Natural killer cell treated with Interleukin-12 subunit alpha and Interleukin-12 subunit beta and Interleukin-15 and Interleukin-18, amount 100 ng/mL, for 72 hours (primary cell): Measurements from ENCODE around the gene RIC3. TPM values are rescaled to one million over a fixed set of nuclear protein-coding genes. Genes with fewer than 3 reads are reported as not detected.

ENCODE experiments used
- ATAC-seq, 2 donors: fragments of 150-1000 bp; cut with Tn5 transposase in 1 of 2; sonication (Bioruptor Pico), chemical (Tn5 transposase) in 1 of 2; 2 replicates each; pipeline ENCODE4 v1.10.0; 2021
- DNase-seq: peaks from one replicate; pipeline ENCODE4 v3.0.0; 2022; ENCODE audit warnings: low spot score
- H3K27ac Mint-ChIP-seq, 2 donors: 1 replicate in 1 of 2; 2 replicates in 1 of 2; pipeline ENCODE4 v1.8.0; 2022; ENCODE audit warnings: mixed read lengths in 2 of 2, mild to moderate bottlenecking in 1 of 2, moderate library complexity in 1 of 2
- H3K27me3 Mint-ChIP-seq, 2 donors: 1 replicate in 1 of 2; 2 replicates in 1 of 2; pipeline ENCODE4 v1.8.0; 2022; ENCODE audit warnings: mixed read lengths in 2 of 2
- H3K36me3 Mint-ChIP-seq: one replicate; pipeline ENCODE4 v1.8.0; 2022; ENCODE audit warnings: mixed read lengths
- H3K4me1 Mint-ChIP-seq, 2 donors: 1 replicate in 1 of 2; 2 replicates in 1 of 2; pipeline ENCODE4 v1.8.0; 2022; ENCODE audit warnings: low read depth in 2 of 2, mixed read lengths in 2 of 2, mild to moderate bottlenecking in 1 of 2
- H3K4me3 Mint-ChIP-seq: one replicate; pipeline ENCODE4 v1.8.0; 2022; ENCODE audit warnings: mixed read lengths
- H3K9me3 Mint-ChIP-seq: 2 replicates; pipeline ENCODE4 v1.8.0; 2022; ENCODE audit warnings: mixed read lengths
- total RNA-seq, 2 donors: library from RNA; stranded (reverse); gene quantifications; one replicate each; pipeline ENCODE4 v1.2.3, GENCODE V29; 2022

RIC3 gene, protein sequence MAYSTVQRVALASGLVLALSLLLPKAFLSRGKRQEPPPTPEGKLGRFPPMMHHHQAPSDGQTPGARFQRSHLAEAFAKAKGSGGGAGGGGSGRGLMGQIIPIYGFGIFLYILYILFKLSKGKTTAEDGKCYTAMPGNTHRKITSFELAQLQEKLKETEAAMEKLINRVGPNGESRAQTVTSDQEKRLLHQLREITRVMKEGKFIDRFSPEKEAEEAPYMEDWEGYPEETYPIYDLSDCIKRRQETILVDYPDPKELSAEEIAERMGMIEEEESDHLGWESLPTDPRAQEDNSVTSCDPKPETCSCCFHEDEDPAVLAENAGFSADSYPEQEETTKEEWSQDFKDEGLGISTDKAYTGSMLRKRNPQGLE
- 1 to 10 TPM; 1.4 to 4.3 TPM for total RNA-seq

DNA sequence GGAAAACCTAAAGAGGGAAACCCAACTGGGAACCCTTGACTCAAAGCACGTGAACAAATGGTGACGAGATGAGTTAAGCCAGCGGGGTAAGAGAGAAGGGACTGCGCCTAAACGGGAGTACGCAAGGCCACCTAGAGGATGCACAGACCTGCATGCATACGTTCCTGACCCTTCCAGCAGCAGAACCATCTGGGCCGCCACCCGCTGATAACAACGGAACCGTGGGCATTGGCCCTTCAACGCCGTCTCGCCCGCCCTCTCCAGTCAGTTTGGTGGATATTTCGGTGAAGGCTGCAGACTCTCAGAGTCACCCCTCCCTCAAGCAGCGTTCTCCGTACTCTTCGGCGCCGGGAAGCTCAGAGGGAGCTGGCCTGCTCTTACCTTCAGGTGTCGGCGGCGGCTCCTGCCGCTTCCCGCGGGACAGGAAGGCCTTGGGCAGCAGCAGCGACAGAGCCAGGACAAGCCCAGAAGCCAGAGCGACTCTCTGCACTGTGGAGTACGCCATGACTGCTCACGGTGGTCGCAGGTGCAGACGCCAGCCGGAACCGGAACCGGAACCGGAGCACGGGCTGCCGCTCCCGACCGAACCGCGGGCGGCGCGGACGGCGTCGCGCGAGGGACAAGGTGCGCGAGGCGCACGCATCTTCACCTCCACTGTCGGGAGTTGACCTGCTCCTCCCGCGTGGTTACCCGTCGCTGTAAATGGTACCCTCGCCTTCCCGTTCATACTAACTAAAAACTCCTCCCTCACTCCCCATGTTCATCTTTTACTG, at the start of gene RIC3:
Gene RIC3, minus strand, starts transcription at position 541 of the 773 bp plus-strand sequence. Its CDS starts 36 bp downstream, at position 505.
- Mint-ChIP-seq H3K27me3 (peaks cover 38 to 75% of the 10 kb centered on the region in 2 donors), H3K9me3 (peaks cover 8% of the 10 kb centered on the region), H3K4me3 (peak within 1 kb of the TSS; percentile 64), H3K27ac (no peak within 1 kb of the TSS), H3K4me1 (peaks cover 13 to 15% of the 10 kb centered on the region in 2 donors), H3K36me3 (peaks cover 18% of the 10 kb centered on the region)
- ATAC-seq (peak; percentile 45 to 62), DNase-seq (no peak)

DNA sequence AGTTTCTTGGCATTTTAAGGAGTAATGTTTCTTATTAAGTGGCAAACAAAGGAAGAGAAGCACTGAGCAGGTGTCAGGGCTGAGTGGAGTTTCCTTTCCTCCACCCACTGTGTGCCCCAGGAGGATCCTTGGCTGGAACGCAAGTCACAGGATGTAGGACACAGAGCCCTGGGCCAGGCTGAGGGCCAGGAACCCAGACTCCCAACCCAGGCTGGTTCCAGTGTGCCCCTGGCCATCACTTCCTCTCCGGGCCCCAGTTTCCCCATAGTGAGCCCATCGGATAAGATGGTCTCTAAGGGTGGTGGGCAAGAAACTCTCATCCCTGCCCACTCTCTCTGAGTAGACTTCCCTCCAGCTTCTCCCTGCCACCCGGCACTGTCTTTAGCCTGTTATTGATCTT, 49.6 kb upstream of the RIC3 start:
- peaks cover 4 to 10% of the 10 kb centered on the region in 2 donors for H3K4me1 Mint-ChIP-seq
- no peaks in the 10 kb centered on the region for H3K36me3 Mint-ChIP-seq
- no peaks in the 10 kb centered on the region for H3K9me3 Mint-ChIP-seq
- H3K4me3 Mint-ChIP-seq, result no peak overlapping the region
- DNase-seq (no peak), ATAC-seq (no peak)
- peaks cover 25 to 31% of the 10 kb centered on the region in 2 donors for H3K27me3 Mint-ChIP-seq
- H3K27ac Mint-ChIP-seq, result no peak overlapping the region

DNA sequence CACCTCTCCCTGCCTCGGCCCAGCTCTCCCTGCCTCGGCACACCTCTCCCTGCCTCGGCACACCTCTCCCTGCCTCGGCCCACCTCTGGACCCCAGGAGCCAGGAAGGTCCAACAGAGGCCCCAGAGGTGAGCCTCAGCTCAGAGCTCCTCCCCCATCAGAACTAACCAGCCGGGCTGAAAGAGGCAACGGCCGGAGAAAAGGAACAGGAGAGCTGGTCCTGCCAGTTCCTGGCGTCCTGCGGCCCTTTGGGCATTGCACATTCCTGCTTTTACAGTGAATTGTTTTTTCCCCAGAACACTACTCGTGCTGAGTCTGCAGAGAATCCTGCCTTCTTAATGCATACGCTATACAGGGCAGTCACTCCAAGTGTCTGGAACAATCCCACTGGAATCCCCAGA, 49.1 kb upstream of the RIC3 start:
- Mint-ChIP-seq H3K9me3 (no peaks in the 10 kb centered on the region), H3K27me3 (peaks cover 22 to 30% of the 10 kb centered on the region in 2 donors), H3K36me3 (no peaks in the 10 kb centered on the region), H3K4me3 (no peak overlapping the region), H3K27ac (no peak overlapping the region), H3K4me1 (peaks cover 0 to 5% of the 10 kb centered on the region in 2 donors)
- no peak for ATAC-seq
- DNase-seq, result no peak

DNA sequence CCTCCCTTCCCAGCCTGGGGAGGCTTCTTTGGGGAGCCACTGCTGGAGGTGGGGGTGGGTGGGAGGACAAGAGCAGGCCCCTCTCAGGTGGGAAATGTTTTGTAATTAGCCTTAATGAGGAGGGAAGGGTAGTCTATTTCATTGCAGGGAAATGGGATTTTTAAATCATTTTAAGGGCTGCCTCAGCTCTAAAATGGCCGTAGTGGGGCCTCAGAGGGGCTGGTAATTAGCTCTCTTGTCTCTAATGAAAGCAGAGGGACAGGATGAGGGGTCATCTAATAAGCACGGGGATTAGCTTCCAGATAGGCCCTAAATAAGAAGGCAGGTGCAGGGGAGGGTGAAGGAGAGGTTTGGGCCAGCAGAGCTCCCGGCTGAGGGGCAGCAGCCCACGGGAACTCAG, 48.3 kb upstream of the RIC3 start:
- H3K4me1 Mint-ChIP-seq, result no peaks in the 10 kb centered on the region
- no peak overlapping the region for H3K4me3 Mint-ChIP-seq
- ATAC-seq (no peak), DNase-seq (no peak)
- H3K36me3 Mint-ChIP-seq, result no peaks in the 10 kb centered on the region
- H3K27me3 Mint-ChIP-seq, result peaks cover 22 to 30% of the 10 kb centered on the region in 2 donors
- no peaks in the 10 kb centered on the region for H3K9me3 Mint-ChIP-seq
- H3K27ac Mint-ChIP-seq, result no peak overlapping the region

DNA sequence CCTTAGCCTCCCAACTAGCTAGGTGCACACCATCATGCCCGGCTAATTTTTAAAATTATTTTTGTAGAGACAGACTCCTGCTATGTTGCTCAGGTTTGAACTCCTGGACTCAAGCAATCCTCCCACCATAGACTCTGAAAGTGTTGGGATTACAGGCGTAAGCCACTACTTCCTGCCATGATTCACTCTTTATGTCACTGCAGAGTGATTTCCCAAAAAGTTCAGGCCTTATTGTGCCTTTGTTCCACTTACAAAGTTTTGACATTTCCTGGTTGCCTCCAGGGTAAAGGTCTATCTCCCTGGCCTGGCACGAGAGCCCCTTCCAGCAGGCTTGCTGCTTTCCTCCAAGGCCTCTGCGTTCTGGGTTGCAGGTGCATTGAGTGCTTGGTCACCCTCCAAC, 44.6 kb upstream of the RIC3 start:
- Mint-ChIP-seq H3K27ac (no peak overlapping the region), H3K4me1 (no peaks in the 10 kb centered on the region), H3K9me3 (no peaks in the 10 kb centered on the region), H3K4me3 (no peak overlapping the region), H3K36me3 (no peaks in the 10 kb centered on the region), H3K27me3 (peaks cover 20 to 32% of the 10 kb centered on the region in 2 donors)
- DNase-seq, result no peak
- ATAC-seq, result no peak

DNA sequence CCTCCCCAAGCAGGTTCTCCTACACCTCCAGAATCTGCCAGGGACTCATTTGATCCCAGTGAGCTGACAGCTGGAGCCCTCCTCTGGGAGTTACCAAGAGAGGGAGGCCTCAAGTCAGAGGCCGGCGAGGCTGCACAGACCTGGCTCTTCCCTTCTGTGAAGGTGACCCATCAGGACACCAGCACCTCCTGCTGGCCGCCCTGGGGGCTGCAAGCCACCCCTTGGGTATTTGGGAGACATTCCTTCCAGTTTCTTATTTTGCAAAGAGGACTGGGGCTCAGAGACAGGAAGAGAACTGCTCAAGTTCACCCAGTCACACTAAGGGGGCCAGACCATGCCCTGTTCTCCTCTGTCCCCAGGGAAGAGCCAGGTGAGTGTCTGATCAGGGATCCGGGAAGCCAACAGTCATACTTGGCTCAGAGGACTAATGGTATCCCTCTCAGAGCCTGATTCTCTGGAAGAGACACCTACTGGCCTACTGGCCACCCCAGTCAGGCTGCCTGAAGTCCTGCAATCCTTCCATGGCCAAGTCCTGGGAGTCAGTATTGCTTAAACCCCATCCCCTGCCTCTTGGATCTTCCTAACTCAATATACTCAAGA, 40.5 kb upstream of the RIC3 start:
- no peaks in the 10 kb centered on the region for H3K36me3 Mint-ChIP-seq
- H3K9me3 Mint-ChIP-seq, result no peaks in the 10 kb centered on the region
- ATAC-seq (no peak), DNase-seq (no peak)
- no peak overlapping the region for H3K4me3 Mint-ChIP-seq
- H3K27me3 Mint-ChIP-seq, result peaks cover 29 to 37% of the 10 kb centered on the region in 2 donors
- peaks cover 0 to 3% of the 10 kb centered on the region in 2 donors for H3K4me1 Mint-ChIP-seq
- no peak overlapping the region for H3K27ac Mint-ChIP-seq

DNA sequence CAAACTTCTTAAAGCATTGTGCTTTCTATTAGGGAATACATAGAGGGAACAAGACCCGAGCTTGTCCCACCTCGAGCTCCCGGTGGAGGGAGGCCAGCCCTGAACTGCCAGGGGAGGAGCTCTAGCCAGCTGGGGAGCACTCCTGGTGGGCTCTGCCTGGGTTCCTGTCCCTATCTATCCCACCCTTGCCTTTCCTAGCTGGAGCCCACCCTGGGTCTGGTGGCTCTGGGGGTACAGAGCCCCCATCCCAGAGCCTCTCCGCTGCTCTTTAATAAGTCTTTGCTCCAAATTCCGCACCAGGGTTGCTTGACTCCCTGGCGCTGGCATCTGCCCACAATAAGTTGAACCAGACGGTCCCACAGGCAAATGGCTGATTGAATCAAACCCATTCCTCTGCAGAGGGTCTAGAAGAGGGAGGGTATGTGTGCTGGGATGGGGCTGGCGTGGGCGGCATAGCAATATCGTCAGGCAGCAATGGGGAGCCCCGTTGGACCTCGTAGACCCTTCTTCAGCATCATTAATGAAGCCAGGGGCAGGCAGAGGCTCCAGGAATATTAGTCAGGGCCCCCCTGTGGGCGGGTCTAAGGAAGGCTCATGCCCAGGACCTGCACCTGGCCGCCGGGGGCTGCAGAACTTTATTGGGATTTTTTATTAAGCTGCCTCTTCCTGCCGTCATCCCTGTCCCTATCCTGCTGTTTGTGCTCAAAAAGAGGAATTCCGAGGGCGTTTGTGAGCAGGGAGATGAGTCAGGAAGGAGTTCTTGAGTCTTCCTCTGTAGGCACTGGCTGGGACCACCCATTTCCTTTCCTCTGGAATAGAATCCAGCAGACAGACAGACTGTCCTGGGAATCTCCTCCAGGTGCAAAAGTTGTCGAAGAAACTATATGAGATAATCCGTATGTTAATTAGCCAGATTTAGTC, 38.5 kb upstream of the RIC3 start:
- Mint-ChIP-seq H3K4me3 (no peak overlapping the region), H3K27me3 (peaks cover 31 to 35% of the 10 kb centered on the region in 2 donors), H3K9me3 (no peaks in the 10 kb centered on the region), H3K4me1 (peaks cover 0 to 3% of the 10 kb centered on the region in 2 donors), H3K36me3 (no peaks in the 10 kb centered on the region), H3K27ac (no peak overlapping the region)
- no peak for ATAC-seq
- DNase-seq, result no peak

DNA sequence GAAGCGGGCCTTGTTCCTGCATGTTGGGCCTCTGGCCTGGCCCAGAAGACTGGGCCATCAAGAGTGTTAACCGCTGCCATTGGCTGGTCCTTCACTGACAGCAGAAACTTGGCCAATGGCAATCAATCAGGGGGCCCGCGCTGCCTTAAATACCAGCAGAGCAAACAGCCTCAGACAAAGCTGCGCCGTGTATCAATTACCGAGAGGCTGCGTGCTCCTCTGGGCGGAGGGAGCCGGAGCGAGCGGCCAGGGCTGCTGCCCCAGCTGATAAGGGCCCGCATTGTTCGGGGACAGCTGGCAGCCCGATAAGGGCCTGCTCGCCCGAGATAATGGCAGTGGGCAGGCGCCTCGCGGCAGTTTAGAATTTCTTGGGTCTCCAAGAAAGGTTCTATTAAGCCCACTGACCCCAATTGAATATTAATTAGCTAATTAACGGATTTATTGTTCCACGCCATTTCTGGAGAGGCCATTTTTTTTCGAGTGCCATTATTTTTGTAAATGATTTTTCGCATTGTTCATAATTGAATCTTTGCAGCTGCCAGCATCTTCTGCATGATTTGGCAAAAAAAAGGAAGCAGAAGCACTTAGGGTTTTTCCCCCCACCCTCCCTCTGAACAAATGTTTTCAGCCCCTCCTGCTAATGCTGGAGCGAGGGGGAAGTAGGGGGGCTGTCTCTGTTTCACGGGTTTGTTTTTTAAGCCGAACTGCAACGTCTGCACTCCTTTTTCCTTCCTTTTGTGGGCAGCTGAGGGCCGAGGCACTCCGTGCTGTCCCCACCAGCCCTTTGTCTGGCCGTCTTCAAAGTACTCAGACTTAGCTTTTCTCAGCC, 37.6 kb upstream of the RIC3 start:
- Mint-ChIP-seq H3K27me3 (peaks cover 31 to 40% of the 10 kb centered on the region in 2 donors), H3K4me3 (no peak overlapping the region), H3K27ac (no peak overlapping the region), H3K9me3 (no peaks in the 10 kb centered on the region), H3K4me1 (peaks cover 0 to 3% of the 10 kb centered on the region in 2 donors), H3K36me3 (no peaks in the 10 kb centered on the region)
- DNase-seq (no peak), ATAC-seq (no peak)

DNA sequence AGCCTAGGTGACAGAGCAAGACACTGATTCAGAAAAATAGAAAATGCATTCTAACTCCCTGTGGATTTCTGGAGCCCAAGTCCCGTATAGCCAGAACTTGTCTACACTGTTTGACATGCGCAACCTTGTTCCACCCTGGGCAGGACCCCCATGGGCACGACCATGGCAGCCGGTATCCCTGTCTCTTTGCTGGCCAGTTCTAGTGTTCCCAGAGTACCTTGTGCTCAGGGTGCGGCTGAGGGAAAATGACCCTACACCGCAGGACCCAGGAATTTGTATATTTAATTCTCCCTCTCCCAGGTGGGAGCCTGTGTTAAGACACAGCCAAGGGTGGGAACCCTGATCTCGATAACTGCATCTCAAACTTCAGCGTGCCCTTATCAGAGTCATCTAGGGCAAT, 36.7 kb upstream of the RIC3 start:
- H3K27me3 Mint-ChIP-seq, result peaks cover 28 to 34% of the 10 kb centered on the region in 2 donors
- peaks cover 0 to 3% of the 10 kb centered on the region in 2 donors for H3K4me1 Mint-ChIP-seq
- no peaks in the 10 kb centered on the region for H3K9me3 Mint-ChIP-seq
- ATAC-seq (no peak), DNase-seq (no peak)
- no peaks in the 10 kb centered on the region for H3K36me3 Mint-ChIP-seq
- H3K4me3 Mint-ChIP-seq, result no peak overlapping the region
- H3K27ac Mint-ChIP-seq, result no peak overlapping the region

DNA sequence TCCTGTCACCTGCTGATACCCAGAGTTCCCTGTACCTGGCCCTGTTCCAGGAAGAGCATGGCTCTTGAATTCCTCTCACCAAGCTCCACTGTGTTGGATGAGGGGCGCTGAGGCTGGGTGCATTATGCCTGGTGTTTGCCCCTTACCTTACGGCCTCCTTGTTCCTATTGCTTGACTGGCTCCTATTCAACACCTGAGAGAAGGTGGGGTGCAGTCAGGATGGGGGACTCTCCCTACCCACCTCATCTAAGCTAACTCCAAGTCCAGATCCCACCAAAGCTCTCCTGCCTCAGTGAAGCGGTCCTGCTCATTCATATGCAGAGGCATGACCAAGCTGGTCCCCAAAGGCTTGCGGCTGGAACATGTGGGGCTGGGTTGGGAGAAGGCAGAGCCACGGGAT, 35.8 kb upstream of the RIC3 start:
- no peak overlapping the region for H3K4me3 Mint-ChIP-seq
- H3K4me1 Mint-ChIP-seq, result peaks cover 0 to 3% of the 10 kb centered on the region in 2 donors
- DNase-seq, result no peak
- H3K27ac Mint-ChIP-seq, result no peak overlapping the region
- H3K27me3 Mint-ChIP-seq, result peaks cover 28 to 29% of the 10 kb centered on the region in 2 donors
- no peaks in the 10 kb centered on the region for H3K9me3 Mint-ChIP-seq
- H3K36me3 Mint-ChIP-seq, result no peaks in the 10 kb centered on the region
- no peak for ATAC-seq

DNA sequence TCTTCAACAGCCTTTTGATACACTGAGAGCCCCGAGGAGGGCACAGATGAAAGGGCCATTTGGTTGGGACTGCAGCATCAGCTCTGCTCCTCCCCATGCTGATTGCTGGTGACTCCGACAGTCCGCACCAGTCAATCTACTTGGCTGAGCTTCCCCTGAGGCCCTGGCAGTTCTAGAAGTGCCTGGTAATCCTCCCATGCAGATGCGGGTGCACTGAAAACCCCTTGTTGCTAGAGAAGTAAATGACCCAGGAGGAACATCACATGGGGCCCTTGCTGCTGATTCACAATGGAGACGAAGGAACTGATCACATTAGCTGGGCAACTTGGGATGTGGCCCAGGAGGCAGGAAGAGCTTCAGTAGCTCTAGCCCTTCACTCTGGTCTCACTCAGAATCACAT, 35.2 kb upstream of the RIC3 start:
- DNase-seq (no peak), ATAC-seq (no peak)
- Mint-ChIP-seq H3K4me3 (no peak overlapping the region), H3K36me3 (no peaks in the 10 kb centered on the region), H3K27me3 (peaks cover 26 to 28% of the 10 kb centered on the region in 2 donors), H3K4me1 (peaks cover 0 to 3% of the 10 kb centered on the region in 2 donors), H3K27ac (no peak overlapping the region), H3K9me3 (no peaks in the 10 kb centered on the region)

DNA sequence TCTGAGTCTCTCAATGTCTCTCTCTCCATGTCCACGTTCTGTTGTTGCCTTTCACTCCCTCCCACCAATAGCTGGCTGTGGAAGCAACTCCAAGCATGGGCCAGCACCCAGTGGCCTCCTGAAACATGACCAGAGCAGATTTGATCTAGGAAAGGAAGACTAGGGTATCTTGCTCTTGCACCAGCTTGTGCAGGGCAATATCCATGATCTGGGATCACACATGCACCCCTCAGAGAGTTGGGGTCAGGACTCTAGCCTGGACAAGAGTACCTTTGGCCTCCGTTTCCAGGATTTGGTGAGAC, 34.5 kb upstream of the RIC3 start:
- H3K27ac Mint-ChIP-seq, result no peak overlapping the region
- no peaks in the 10 kb centered on the region for H3K36me3 Mint-ChIP-seq
- H3K27me3 Mint-ChIP-seq, result peaks cover 28 to 31% of the 10 kb centered on the region in 2 donors
- ATAC-seq (no peak), DNase-seq (no peak)
- H3K4me3 Mint-ChIP-seq, result no peak overlapping the region
- peaks cover 0 to 3% of the 10 kb centered on the region in 2 donors for H3K4me1 Mint-ChIP-seq
- no peaks in the 10 kb centered on the region for H3K9me3 Mint-ChIP-seq
